SK-N-MC (cell line): Measurements from ENCODE around the gene ATP6V1G1.

ENCODE experiments used
- EZH2 ChIP-seq: fragments of 200-600 bp; sonication (generic); IDR thresholded peaks from one replicate; pipeline ENCODE4 v1.6.1; 2017; ENCODE audit warnings: antibody characterized with exemption
- POLR2AphosphoS5 ChIP-seq: IDR thresholded peaks from 2 replicates; pipeline ENCODE4 v1.6.1; 2012; ENCODE audit warnings: mild to moderate bottlenecking, low read depth, low read length, borderline replicate concordance

GRCh38 chr9:114572199-114572598 is 15.4 kb upstream of the ATP6V1G1 start:
- no peak for TF ChIP-seq EZH2
- TF ChIP-seq POLR2AphosphoS5 = no peak
